ENCODE data around the gene MGARP. TPM values are rescaled to one million over a fixed set of nuclear protein-coding genes. Genes with fewer than 3 reads are reported as not detected.

MGARP gene
- polyA plus RNA-seq, 1 of the 3 experiments (the other 2 are of a cell fraction): 22.9 TPM

- no peak overlapping the region for H3K4me2 ChIP-seq
- no peaks in the 10 kb centered on the region for H3K36me3 ChIP-seq (replicated peaks in 1 of 2; ENCODE audit: control insufficient read depth in 1 of 2, insufficient read depth in 2 of 2, low read length in 1 of 2)
- no peaks in the 10 kb centered on the region for H3K9me2 ChIP-seq
- no peaks in the 10 kb centered on the region for H3K27me3 ChIP-seq (ENCODE audit: insufficient read depth)
- no peaks in the 10 kb centered on the region for H3K9me3 ChIP-seq
- no peak overlapping the region for H3K27ac ChIP-seq (ENCODE audit: low read depth in 2 of 2, low read length in 1 of 2)
- no peak for DNase-seq
- ChIA-PET CTCF (interaction anchor here (0.6 kb wide), 1 partner anchor 1884 kb away, joined by 3 read pairs; no protein-coding TSS in a partner anchor), POLR2A (no interaction called here)
- TF ChIP-seq GATA2 (CRISPR knock-in tag; IDR thresholded peaks at IDR 0.05) (no peak), IRF3 (IDR thresholded peaks at IDR 0.05; ENCODE audit: low read depth, low read length) (no peak), RAD21 (IDR thresholded peaks at IDR 0.05; ENCODE audit: low read length) (no peak), POLR2AphosphoS5 (IDR thresholded peaks at IDR 0.05; ENCODE audit: low read depth, low read length) (no peak), RXRA (IDR thresholded peaks at IDR 0.05; ENCODE audit: borderline replicate concordance, low read depth) (no peak), JUND (IDR thresholded peaks at IDR 0.05) (no peak), NFIC (IDR thresholded peaks at IDR 0.05; ENCODE audit: borderline replicate concordance) (no peak), SMC3 (IDR thresholded peaks at IDR 0.05; ENCODE audit: low read depth, low read length) (no peak), MEF2A (IDR thresholded peaks at IDR 0.05; ENCODE audit: borderline replicate concordance, low read depth) (no peak), FOXJ3 (CRISPR knock-in tag; IDR thresholded peaks at IDR 0.05) (no peak), YY1 (IDR thresholded peaks at IDR 0.05; ENCODE audit: low read depth) (no peak), NRF1 (IDR thresholded peaks at IDR 0.05; ENCODE audit: low read depth, low read length) (no peak), MXI1 (IDR thresholded peaks at IDR 0.05; ENCODE audit: low read depth, low read length) (no peak), REST (IDR thresholded peaks at IDR 0.05; ENCODE audit: low read depth, low read length) (no peak), FOXM1 (IDR thresholded peaks at IDR 0.05; ENCODE audit: low read depth) (no peak), EP300 (IDR thresholded peaks at IDR 0.05; ENCODE audit: borderline replicate concordance in 1 of 2, low read depth in 1 of 2, low read length in 1 of 2) (no peak)
- no peak overlapping the region for H3K4me3 ChIP-seq (ENCODE audit: low read depth in 2 of 2, low read length in 1 of 2)
- 90% methylated on average over 5 of the region's 5 CpGs for WGBS (ENCODE audit: low lambda C conversion rate)
- no peaks in the 10 kb centered on the region for H3K79me2 ChIP-seq (ENCODE audit: insufficient read depth)
- no peak overlapping the region for H3K9ac ChIP-seq
- peaks cover 0 to 5% of the 10 kb centered on the region in 2 experiments; a peak in 1 of 4 replicates for H3K4me1 ChIP-seq (ENCODE audit: control insufficient read depth in 1 of 2, insufficient read depth in 2 of 2, low read depth in 1 of 2, low read length in 1 of 2)
- no peaks in the 10 kb centered on the region for H4K20me1 ChIP-seq (ENCODE audit: insufficient read depth)
- H2AFZ ChIP-seq (ENCODE audit: low read depth): no peak overlapping the region
- H3F3A ChIP-seq (replicated peaks; ENCODE audit: insufficient read depth): peaks cover 10% of the 10 kb centered on the region
Observed at GRCh38 chr4:139222215-139222614, 57.8 kb downstream of the MGARP start.
